ENCODE data around the gene TMEM117. TPM values are rescaled to one million over a fixed set of nuclear protein-coding genes. Genes with fewer than 3 reads are reported as not detected.

TMEM117 gene
- total and polyA plus RNA-seq, 10 of the 15 experiments (the other 5 are each of a cell fraction or from before 2014, with no cell fraction given): 3.1 to 8.2 (median 6.1) TPM

- no peaks in the 10 kb centered on the region for H3K79me2 ChIP-seq (ENCODE audit: control insufficient read depth, insufficient read depth, low read length)
- no peak overlapping the region for H3K9ac ChIP-seq (ENCODE audit: control insufficient read depth, insufficient read depth, low read length)
- intact Hi-C loops (cut with micrococcal nuclease; ENCODE audit: unreplicated experiment) (no loop called here), in situ Hi-C loops (cut with MboI) (no loop called here)
- POLR2A ChIA-PET: no interaction called here
- no peak overlapping the region for H3K4me3 ChIP-seq
- H3K36me3 ChIP-seq (ENCODE audit: control insufficient read depth in 2 of 2, insufficient read depth in 2 of 2, low read length in 1 of 2): no peaks in the 10 kb centered on the region
- peaks cover 0 to 2% of the 10 kb centered on the region in 2 experiments; a peak in 1 of 4 replicates for H3K27me3 ChIP-seq (replicated peaks in 1 of 2; ENCODE audit: control insufficient read depth in 2 of 2, insufficient read depth in 2 of 2, low read length in 1 of 2)
- H2AFZ ChIP-seq (ENCODE audit: control insufficient read depth, low read depth, low read length): no peak overlapping the region
- H3K27ac ChIP-seq (ENCODE audit: control insufficient read depth, insufficient read depth): no peak overlapping the region
- RAD21 ChIA-PET (ENCODE audit: unreplicated experiment): no interaction called here
- no peak overlapping the region for H3K4me2 ChIP-seq (ENCODE audit: control insufficient read depth, insufficient read depth)
- SMC1A ChIA-PET (ENCODE audit: uncharacterized antibody, unreplicated experiment): interaction anchor here (1.0 kb wide), 1 partner anchor 29 kb away, joined by 3 read pairs; no protein-coding TSS in a partner anchor
- ATAC-seq (no peak), FAIRE-seq (no peak), DNase-seq (ENCODE audit: low read depth, low spot score) (no peak)
- H3K4me1 ChIP-seq (ENCODE audit: control insufficient read depth, insufficient read depth, low read length): no peaks in the 10 kb centered on the region
- CTCF ChIA-PET: no interaction called here
- H4K20me1 ChIP-seq (ENCODE audit: control insufficient read depth, insufficient read depth): no peaks in the 10 kb centered on the region
- no TSS peak for BruUV-seq (replicated peaks)
- WGBS (ENCODE audit: insufficient coverage, insufficient replicate concordance, low lambda C conversion rate, missing lambda C conversion rate): 0% methylated on average over 2 of the region's 2 CpGs
- H3K9me3 ChIP-seq (replicated peaks; ENCODE audit: control insufficient read depth, insufficient read depth, low read length): no peaks in the 10 kb centered on the region; the same call in 2 of the 3 replicates
- TF ChIP-seq SMARCA5 (IDR thresholded peaks at IDR 0.05): no peak
- no peak for TF ChIP-seq CBX3 (IDR thresholded peaks at IDR 0.05; ENCODE audit: borderline replicate concordance, low read depth)
- no peak for TF ChIP-seq CHD1 (IDR thresholded peaks at IDR 0.05; ENCODE audit: low read depth, low read length)
- no peak for TF ChIP-seq CBX5 (IDR thresholded peaks at IDR 0.05; ENCODE audit: low read depth)
- TF ChIP-seq, protein P1, sequence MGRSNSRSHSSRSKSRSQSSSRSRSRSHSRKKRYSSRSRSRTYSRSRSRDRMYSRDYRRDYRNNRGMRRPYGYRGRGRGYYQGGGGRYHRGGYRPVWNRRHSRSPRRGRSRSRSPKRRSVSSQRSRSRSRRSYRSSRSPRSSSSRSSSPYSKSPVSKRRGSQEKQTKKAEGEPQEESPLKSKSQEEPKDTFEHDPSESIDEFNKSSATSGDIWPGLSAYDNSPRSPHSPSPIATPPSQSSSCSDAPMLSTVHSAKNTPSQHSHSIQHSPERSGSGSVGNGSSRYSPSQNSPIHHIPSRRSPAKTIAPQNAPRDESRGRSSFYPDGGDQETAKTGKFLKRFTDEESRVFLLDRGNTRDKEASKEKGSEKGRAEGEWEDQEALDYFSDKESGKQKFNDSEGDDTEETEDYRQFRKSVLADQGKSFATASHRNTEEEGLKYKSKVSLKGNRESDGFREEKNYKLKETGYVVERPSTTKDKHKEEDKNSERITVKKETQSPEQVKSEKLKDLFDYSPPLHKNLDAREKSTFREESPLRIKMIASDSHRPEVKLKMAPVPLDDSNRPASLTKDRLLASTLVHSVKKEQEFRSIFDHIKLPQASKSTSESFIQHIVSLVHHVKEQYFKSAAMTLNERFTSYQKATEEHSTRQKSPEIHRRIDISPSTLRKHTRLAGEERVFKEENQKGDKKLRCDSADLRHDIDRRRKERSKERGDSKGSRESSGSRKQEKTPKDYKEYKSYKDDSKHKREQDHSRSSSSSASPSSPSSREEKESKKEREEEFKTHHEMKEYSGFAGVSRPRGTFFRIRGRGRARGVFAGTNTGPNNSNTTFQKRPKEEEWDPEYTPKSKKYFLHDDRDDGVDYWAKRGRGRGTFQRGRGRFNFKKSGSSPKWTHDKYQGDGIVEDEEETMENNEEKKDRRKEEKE (IDR thresholded peaks at IDR 0.05): no peak
- no peak for TF ChIP-seq ZNF207 (IDR thresholded peaks at IDR 0.05; ENCODE audit: borderline replicate concordance)
Measured at GRCh38 chr12:44403185-44403584, 567.3 kb downstream of the TMEM117 start.
